Eye (tissue), 1 donor: Measurements from ENCODE around the gene PCP2.

Experiments
- DNase-seq: peaks from one replicate; pipeline ENCODE4 v3.0.0-alpha.2; 2015

Gene PCP2

DNA sequence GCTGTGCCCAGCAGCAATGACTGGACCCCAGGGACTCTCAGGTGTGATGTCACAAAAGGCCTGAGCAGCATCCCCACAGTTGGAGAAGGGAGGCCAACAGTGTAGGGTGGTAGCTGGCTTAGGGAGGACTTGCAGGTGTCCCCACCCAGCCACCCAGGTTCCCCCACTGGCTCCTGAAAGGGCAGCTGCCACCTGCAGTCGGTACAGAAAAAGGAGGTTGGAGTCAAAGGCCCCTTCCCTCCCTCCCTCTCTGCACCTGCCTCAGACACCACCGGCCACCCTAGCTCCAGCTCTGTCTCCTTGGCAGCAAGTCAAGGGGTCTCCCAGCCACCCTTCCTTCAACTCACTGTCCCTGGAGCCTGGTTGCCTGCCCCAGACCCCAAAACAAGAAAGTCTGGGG lies at the start of gene PCP2:
Gene PCP2, minus strand, starts transcription at position 22 of the 400 bp plus-strand sequence. CDS start 262 bp downstream, outside the sequence.
- no peak for DNase-seq

- DNase-seq: no peak
These were observed 48.8 kb upstream of the PCP2 start for GRCh38 chr19:7682175-7682855.

DNA sequence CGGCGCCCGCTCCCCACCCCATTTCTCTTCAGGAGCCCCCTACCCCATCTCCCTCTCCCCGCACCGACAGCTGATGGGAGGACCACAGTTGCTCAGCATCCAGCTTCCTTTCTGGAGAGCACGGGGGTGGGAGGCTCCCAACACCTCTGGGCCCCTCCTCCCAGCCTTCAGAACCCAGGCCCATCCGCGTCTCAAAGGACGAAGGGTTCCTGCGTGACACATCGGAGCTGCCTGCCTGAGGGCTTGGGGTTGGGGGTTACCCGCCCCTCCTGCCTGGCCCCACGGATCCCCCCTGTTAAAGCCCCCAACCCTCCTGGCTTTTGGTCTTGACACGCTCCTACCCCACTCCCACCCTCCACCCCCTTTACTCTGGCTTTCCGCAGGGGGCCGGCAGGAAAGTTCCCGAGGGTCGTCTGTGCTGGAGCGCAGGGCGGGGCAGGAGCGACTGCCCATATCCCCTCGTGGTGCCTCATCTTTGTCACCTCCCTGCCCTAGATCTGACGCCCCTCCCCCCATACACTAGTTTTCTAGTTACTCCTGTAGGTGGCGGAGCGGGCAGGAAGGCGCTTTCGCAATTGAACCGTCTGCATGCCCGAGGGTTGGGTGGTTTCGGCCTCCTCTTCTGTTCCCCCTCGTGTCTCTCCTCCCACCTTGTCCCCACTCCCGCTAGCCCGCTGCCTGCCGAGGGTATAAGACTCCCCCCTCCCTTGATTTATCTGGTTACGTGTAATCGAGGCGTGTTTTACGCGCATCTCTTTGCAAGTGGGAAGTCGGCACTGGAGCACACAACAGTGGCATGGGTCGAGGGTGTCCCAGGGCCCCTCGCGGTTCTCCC lies 48.0 kb upstream of the PCP2 start:
- DNase-seq: peak; percentile 95

- DNase-seq: peak; percentile 96
These were observed 47.3 kb upstream of the PCP2 start, which contains the start of gene TRAPPC5 for GRCh38 chr19:7680606-7681339. Gene TRAPPC5, plus strand, starts transcription at chr19:7680833. Its CDS starts 1,421 bp downstream, at chr19:7682254.

DNA sequence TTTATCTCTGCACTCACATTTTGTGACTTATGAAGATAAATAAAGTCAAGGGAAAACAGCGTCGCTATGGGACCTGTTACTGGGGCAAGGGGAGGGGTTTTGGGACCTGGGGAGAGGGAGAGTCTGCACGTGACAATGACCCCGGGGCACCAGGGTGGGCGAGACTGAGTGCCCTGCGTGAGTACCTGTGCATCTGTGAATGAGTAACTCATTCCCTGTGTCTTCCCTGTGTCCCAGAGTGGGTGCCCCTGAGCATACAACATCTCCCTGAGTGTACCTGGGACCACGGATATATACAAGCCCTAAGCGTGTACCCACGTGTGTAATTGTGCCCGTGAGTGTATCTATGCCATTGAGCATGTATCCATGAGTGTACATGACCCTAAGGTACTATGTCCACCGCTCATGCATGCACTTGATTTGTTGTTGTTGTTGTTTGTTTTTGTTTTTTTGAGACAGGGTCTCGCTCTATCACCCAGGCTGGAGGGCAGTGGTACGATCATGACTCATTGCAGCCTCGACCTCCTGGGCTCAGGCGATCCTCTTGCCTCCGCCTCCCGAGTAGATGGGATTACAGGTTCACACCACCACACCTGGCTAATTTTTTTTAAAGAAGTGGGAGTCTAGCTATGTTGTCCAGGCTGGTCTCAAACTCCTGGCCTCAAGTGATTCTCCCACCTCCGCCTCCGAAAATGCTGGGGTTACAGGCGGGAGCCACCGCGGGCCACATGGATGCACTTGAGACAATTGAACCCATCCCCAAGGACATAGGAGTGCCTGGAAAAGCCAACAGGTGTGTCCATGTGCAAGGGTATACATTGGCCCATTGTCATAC lies 46.5 kb upstream of the PCP2 start:
- no peak for DNase-seq

DNA sequence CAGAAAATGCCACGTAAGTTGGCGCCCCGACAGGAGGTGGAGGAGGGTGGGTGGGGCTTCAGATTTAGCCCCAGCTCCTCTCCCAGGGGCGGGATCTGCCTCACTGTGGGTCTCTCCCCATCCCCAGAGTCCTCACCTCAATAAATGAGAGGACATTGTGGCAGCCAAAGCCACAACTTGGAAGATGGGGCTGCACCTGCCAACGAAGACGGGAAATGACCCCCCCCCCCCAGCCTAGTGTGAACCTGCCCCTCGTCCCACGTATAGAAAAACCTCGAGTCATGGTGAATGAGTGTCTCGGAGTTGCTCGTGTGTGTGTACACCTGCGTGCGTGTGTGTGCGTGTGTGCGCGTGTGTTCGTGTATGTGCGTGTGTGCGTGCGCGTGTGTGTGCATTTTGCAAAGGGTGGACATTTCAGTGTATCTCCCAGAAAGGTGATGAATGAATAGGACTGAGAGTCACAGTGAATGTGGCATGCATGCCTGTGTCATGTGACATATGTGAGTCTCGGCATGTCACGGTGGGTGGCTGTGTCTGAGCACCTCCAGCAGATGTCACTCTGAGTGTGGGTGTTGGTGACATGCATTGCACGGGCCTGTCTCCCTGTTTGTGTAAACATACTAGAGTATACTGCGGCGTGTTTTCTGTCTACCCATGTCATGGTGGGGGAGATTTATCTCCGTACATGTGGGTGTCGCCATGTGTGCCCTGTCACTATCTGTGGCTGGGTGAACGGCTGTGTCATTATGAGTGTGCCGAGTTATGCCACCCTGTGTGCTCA lies 45.6 kb upstream of the PCP2 start:
- peak; percentile 67 for DNase-seq

DNA sequence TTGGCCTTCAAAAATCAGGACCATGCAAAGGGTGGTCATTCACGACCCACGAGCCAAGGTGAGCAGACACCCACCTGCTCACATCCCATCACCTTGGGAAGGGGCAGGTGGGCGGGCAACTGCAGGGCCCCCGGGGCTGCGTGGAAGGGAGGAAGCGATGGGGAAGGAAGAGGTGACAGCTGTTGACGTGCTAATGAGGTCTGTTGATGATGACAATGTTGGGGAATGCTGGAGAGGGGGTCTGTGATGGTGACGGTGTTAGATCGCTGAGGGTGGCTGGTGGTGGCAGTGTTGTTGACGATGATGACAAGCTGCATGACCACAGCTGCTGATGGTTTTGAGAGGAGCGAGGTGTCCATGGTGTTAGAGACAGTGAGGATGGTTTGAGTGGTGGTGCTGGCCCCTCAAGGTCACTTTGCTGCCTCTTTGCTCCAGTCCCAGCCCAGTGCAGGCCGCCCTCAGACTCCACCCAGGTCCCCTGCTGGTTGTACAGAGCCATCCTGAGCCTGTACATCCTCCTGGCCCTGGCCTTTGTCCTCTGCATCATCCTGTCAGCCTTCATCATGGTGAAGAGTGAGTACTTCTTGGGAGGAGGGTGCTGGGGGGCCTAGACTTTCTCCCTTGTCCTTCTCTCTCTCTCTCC lies 44.3 kb upstream of the PCP2 start:
- DNase-seq: peak; percentile 45

DNA sequence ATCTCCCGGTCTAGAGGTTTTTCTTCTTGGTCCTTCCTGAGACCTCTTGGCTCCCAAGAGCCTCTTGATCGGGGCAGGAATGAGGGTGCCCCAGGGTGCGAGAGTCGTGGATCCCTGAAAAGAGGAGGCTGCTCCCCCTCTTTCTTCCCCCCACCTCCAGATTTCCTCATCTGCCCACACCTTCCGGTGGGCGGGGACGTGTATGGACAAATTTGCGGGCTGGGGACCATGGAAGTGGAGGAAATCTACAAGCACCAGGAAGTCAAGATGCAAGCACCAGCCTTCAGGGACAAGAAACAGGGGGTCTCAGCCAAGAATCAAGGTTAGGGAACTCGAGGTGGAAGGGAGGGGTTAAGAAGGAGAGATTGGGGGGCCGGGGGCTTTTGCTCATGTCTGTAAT lies 43.3 kb upstream of the PCP2 start, which contains the start of gene MCEMP1:
Gene MCEMP1, plus strand, starts transcription at position 237 of the 400 bp plus-strand sequence. Its CDS starts 31 bp downstream, at position 268.
- no peak for DNase-seq

- DNase-seq: no peak
These were observed 42.9 kb upstream of the PCP2 start for GRCh38 chr19:7676376-7676775.

DNA sequence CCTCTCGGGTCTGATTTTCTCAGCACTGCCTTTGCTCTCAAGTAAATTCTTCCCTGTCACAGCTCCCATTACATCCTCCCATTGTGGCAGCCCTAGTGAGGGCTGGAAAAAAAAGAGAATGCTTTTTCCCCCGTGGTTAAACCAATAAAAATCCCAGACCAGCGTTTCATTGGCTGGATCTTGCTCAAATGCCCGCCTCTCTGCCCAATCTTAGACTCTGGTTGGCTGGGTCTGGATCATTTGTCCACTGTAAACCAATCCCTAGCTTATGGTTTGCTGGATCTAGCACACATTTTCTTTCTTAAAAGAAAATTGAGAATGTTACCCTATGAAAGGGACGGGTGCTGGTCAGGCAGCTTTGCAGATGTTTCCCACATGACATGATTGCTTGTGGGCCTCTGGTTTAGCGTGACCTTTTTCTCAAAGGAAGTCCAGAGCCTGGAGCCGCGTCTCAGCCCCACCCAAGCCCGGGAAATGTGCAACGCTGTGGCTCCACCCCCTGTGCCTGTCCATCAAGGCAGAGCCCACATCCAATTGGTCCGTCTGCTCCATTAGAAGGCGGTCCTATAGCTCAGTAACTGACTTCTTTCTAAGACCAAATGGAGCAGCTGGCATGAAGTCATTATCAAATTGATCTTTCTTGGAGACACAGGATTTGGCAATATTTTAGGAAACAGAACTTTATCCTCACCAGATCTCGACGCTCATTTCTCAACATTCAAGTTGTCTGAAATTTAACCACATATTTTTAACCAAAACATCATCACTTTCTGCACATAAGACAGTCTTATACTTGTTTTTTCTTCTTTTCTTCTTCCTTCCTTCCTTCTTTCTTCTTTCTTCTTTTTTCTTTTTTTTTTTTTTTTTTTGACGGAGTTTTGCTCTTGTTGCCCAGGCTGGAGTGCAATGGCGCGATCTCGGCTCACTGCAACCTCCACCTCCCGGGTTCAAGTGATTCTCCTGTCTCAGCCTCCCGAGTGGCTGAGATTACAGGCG lies 40.8 kb upstream of the PCP2 start:
- peak; percentile 82 for DNase-seq

DNA sequence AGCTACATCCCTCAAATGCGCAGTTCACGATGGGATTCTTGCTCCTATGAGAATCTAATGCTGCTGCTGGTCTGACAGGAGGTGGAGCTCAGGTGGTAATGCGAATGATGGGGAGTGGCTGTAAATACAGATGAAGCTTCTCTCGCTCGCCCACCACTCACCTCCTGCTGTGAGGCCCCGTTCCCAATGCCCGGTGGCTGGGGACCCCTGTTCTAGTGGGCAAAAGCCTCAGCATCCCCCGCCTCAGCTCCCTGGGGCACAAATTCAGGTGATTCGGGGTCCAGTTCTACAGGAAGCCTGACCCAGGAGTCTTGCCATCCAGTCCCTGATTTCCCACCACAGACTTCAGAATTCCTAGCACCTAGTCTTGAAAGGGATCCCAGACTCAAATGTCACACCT lies 39.0 kb upstream of the PCP2 start:
- DNase-seq: no peak

GRCh38 chr19:7670790-7671189 lies 37.3 kb upstream of the PCP2 start:
- DNase-seq: no peak

GRCh38 chr19:7670150-7670783 lies 36.7 kb upstream of the PCP2 start:
- peak; percentile 79 for DNase-seq

DNA sequence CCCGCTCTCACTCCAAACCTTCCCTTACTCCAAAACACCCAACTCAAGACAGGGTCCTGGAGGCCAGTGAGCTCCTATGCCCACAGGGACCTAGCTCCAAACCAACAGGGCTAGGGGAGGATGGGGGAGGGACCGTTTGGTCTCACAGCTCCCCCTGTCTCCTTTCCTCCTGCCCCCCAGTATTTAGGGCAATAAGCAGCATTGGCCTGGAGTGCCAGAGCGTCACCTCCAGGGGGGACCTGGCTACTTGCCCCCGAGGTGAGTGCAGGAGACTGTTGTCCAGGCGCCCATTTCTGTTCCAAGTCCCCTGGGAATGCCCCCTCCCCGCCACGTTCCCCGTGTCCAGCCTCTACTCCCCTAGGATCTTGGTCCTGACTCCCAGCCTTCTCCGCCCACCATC lies 36.1 kb upstream of the PCP2 start:
- DNase-seq: no peak

- no peak for DNase-seq
These were observed 35.3 kb upstream of the PCP2 start, which contains the start of gene RETN for GRCh38 chr19:7668842-7669241. Gene RETN, plus strand, starts transcription at chr19:7669049. Its CDS starts 278 bp downstream, at chr19:7669327.

GRCh38 chr19:7665076-7665475 lies 31.6 kb upstream of the PCP2 start:
- DNase-seq: peak; percentile 59

GRCh38 chr19:7663706-7664105 lies 30.2 kb upstream of the PCP2 start:
- no peak for DNase-seq

DNA sequence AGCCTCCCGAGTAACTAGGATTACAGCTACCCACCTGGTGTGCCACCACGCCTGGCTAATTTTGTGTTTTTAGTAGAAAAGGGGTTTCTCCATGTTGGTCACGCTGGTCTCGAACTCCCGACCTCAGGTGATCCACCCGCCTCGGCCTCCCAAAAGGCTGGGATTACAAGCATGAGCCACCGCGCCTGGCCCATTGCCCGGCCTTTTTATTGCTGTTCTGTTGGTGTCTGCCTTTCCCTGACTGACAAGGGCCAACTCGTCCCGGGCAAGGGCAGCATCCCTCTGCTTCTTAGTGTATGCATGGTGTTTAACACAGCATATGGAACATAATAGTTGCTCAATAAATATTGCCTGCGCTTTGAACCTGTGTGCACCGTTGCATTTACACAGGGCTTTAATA lies 29.1 kb upstream of the PCP2 start:
- no peak for DNase-seq
